T-cell (primary cell): ENCODE results near the gene ATP5F1C. TPM values are rescaled to one million over a fixed set of nuclear protein-coding genes. Genes with fewer than 3 reads are reported as not detected.

Experiments
- ATAC-seq, 4 experiments: fragments of 200-7000 bp in 3 of 4; fragments of 150-1000 bp in 1 of 4; cut with Tn5 transposase; replicated peaks in 1 of 4; 1 replicate in 3 of 4; 2 replicates in 1 of 4; pipeline ENCODE4 v1.10.0; 2021; ENCODE audit warnings: moderate library complexity in 3 of 4, mild to moderate bottlenecking in 2 of 4, moderate number of reproducible peaks in 1 of 4
- CTCF ChIA-PET, 2 donors: fragments of 300-600 bp; sonication (Branson Sonifier 250); formaldehyde crosslinking; loops; one replicate each; lab custom pipeline; 2022; ENCODE audit warnings: antibody characterized with exemption in 2 of 2; lab: Charles Lee
- POLR2A ChIA-PET, 2 donors: fragments of 300-600 bp; sonication (Branson Sonifier 250); formaldehyde crosslinking; loops; one replicate each; lab custom pipeline; 2022; ENCODE audit warnings: antibody characterized with exemption in 2 of 2; lab: Charles Lee
- DNase-seq, 35 experiments: peaks; one replicate each; pipeline versions ENCODE4 v3.0.0 to v3.0.0-alpha.2; 2013 to 2023
- H3K27ac ChIP-seq: one replicate; pipeline ENCODE4 v1.5.1; 2013; ENCODE audit warnings: low read length
- H3K27me3 ChIP-seq, 2 experiments: replicated peaks in 1 of 2; 1 replicate in 1 of 2; 2 replicates in 1 of 2; pipeline versions ENCODE4 v1.6.1 to v1.7.0; 2013; ENCODE audit warnings: low read length in 1 of 2, mixed read lengths in 1 of 2; ENCODE audit not compliant: control insufficient read depth in 2 of 2, insufficient read depth in 2 of 2; ENCODE audit errors: extremely low read depth in 1 of 2
- H3K36me3 ChIP-seq, 2 donors: 1 replicate in 1 of 2; 2 replicates in 1 of 2; pipeline versions ENCODE4 v1.6.1 to v1.7.0; 2013; ENCODE audit warnings: low read length in 1 of 2; ENCODE audit not compliant: control insufficient read depth in 2 of 2, insufficient read depth in 1 of 2; ENCODE audit errors: extremely low read depth in 1 of 2
- H3K4me1 ChIP-seq, 2 experiments: 1 replicate in 1 of 2; 2 replicates in 1 of 2; pipeline versions ENCODE4 v1.6.1 to v1.7.0; 2013; ENCODE audit warnings: low read length in 2 of 2, mixed read lengths in 1 of 2; ENCODE audit not compliant: insufficient read depth in 2 of 2, control insufficient read depth in 1 of 2; ENCODE audit errors: extremely low read depth in 1 of 2
- H3K4me3 ChIP-seq, 2 donors: 1 replicate in 1 of 2; 2 replicates in 1 of 2; pipeline versions ENCODE4 v1.5.1 to v1.7.0; 2013; ENCODE audit warnings: mild to moderate bottlenecking in 2 of 2, low read length in 1 of 2, moderate library complexity in 1 of 2; ENCODE audit not compliant: control insufficient read depth in 1 of 2; ENCODE audit errors: extremely low read depth in 1 of 2
- H3K9me3 ChIP-seq: 2 replicates; pipeline ENCODE4 v1.7.0; 2013
- H3K27ac Mint-ChIP-seq, 2 donors: one replicate each; pipeline ENCODE4 v1.8.0; 2020 to 2021; ENCODE audit warnings: mild to moderate bottlenecking in 2 of 2, mixed read lengths in 2 of 2
- H3K27me3 Mint-ChIP-seq, 2 donors: one replicate each; pipeline ENCODE4 v1.8.0; 2021 to 2022; ENCODE audit warnings: mixed read lengths in 2 of 2
- H3K36me3 Mint-ChIP-seq: one replicate; pipeline ENCODE4 v1.8.0; 2021; ENCODE audit warnings: mixed read lengths
- H3K4me1 Mint-ChIP-seq, 3 donors: one replicate each; pipeline ENCODE4 v1.8.0; 2020 to 2022; ENCODE audit warnings: mixed read lengths in 3 of 3, mild to moderate bottlenecking in 1 of 3
- H3K4me3 Mint-ChIP-seq, 3 donors: one replicate each; pipeline ENCODE4 v1.8.0; 2020 to 2022; ENCODE audit warnings: mild to moderate bottlenecking in 3 of 3, mixed read lengths in 3 of 3, moderate library complexity in 3 of 3
- H3K9me3 Mint-ChIP-seq, 3 donors: one replicate each; pipeline ENCODE4 v1.8.0; 2020 to 2022; ENCODE audit warnings: mixed read lengths in 3 of 3
- WGBS: methylation state at CpG from one replicate; pipeline ENCODE4 v1.1.5; 2013; ENCODE audit warnings: missing lambda C conversion rate; ENCODE audit not compliant: insufficient coverage; 5-methylcytosine and 5-hydroxymethylcytosine counted together
- total RNA-seq, 35 experiments: library from RNA in 6 of 35; stranded (reverse) in 6 of 35; fragments of 120-200 nt in 1 of 35; gene quantifications; one replicate each; pipeline versions ENCODE4 v1.2.1 to v1.2.4 and lab custom pipeline; 2013 to 2026

ATP5F1C gene
- total RNA-seq, 5 donors from 2014 or later (not counting 1 experiment from before 2014, with no cell fraction given): 94.4 to 132 (median 111) TPM

GRCh38 chr10:7834262-7834661 lies 46.3 kb downstream of the ATP5F1C start:
- POLR2A ChIA-PET: no interaction called here
- ATAC-seq (no peak), DNase-seq (no peak)
- Mint-ChIP-seq H3K4me3 (no peak overlapping the region), H3K36me3 (peaks cover 56% of the 10 kb centered on the region), H3K9me3 (no peaks in the 10 kb centered on the region), H3K4me1 (peaks cover 51 to 58% (median 52%) of the 10 kb centered on the region in 3 donors), H3K27me3 (no peaks in the 10 kb centered on the region), H3K27ac (no peak overlapping the region)
- Histone ChIP-seq H3K4me1 (no peaks in the 10 kb centered on the region), H3K27ac (no peak overlapping the region), H3K27me3 (no peaks in the 10 kb centered on the region), H3K4me3 (no peak overlapping the region), H3K9me3 (no peaks in the 10 kb centered on the region), H3K36me3 (peaks cover 0 to 2% of the 10 kb centered on the region in 2 donors)
- CTCF ChIA-PET: no interaction called here
- WGBS: no CpG with 5 or more reads among the region's 3 CpGs

DNA sequence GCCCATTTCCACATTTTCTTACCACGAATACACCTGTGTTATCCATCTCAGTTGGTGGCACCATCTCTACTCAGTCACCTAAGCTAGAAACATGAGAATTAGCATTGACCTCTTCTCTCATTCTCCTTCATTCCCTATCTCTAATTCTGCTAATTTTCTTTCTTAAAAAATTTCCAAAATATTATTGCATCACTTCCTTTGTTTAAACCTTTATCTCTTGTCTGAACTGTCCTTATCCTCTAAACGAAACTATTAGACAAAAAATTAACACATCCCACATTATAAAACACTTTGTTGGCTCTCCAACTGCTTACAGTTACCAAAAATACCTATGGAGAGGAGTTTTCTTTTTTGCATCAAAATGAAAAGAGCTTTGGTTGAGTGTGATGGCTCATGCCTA lies 48.6 kb downstream of the ATP5F1C start:
- no peaks in the 10 kb centered on the region for H3K27me3 Mint-ChIP-seq
- H3K4me1 ChIP-seq: no peaks in the 10 kb centered on the region
- peaks cover 0 to 10% of the 10 kb centered on the region in 2 donors for H3K36me3 ChIP-seq
- H3K4me1 Mint-ChIP-seq: peaks cover 42 to 43% (median 42%) of the 10 kb centered on the region in 3 donors
- no peak overlapping the region for H3K4me3 Mint-ChIP-seq
- no peak for ATAC-seq
- WGBS: 100% methylated on average over 1 of the region's 2 CpGs
- H3K9me3 Mint-ChIP-seq: no peaks in the 10 kb centered on the region
- POLR2A ChIA-PET: no interaction called here
- H3K27me3 ChIP-seq: no peaks in the 10 kb centered on the region
- DNase-seq: no peak
- CTCF ChIA-PET: interaction anchor here in 1 of 2 donors (0.6 kb wide), 1 partner anchor 132 kb away, joined by 3 read pairs; no protein-coding TSS in a partner anchor
- H3K4me3 ChIP-seq: no peak overlapping the region
- peaks cover 58% of the 10 kb centered on the region for H3K36me3 Mint-ChIP-seq
- no peak overlapping the region for H3K27ac Mint-ChIP-seq
- no peak overlapping the region for H3K27ac ChIP-seq
- no peaks in the 10 kb centered on the region for H3K9me3 ChIP-seq

DNA sequence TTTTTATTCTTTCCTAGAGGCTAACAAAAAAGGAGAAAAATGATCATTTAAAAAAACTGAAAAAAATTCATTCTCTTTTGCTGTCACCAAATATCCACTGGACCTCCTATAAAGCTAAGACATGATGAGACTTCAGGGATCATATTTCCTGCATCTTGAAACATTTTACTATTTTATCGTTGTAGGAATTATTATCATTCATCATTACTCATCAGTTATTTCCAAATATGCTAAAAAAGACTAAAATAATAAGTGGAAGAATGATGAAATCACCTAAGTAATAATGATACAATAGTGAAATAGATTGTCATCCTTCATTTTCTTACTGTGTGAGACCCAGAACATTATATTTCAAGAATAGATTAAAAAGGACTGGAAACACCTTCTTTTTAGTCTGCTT lies 58.6 kb downstream of the ATP5F1C start:
- no peaks in the 10 kb centered on the region for H3K27me3 ChIP-seq
- ChIA-PET CTCF (no interaction called here), POLR2A (no interaction called here)

GRCh38 chr10:7853226-7853842 lies 65.4 kb downstream of the ATP5F1C start:
- Histone ChIP-seq H3K4me3 (no peak overlapping the region), H3K9me3 (no peaks in the 10 kb centered on the region), H3K27me3 (no peaks in the 10 kb centered on the region), H3K27ac (no peak overlapping the region), H3K4me1 (no peaks in the 10 kb centered on the region), H3K36me3 (peaks cover 3% of the 10 kb centered on the region in 2 donors)
- no peak overlapping the region for H3K27ac Mint-ChIP-seq
- WGBS: no CpG with 5 or more reads among the region's 4 CpGs
- peaks cover 45 to 54% (median 52%) of the 10 kb centered on the region in 3 donors for H3K4me1 Mint-ChIP-seq
- ATAC-seq: no peak
- H3K36me3 Mint-ChIP-seq: peaks cover 44% of the 10 kb centered on the region
- no peaks in the 10 kb centered on the region for H3K27me3 Mint-ChIP-seq
- H3K9me3 Mint-ChIP-seq: no peaks in the 10 kb centered on the region
- POLR2A ChIA-PET: no interaction called here
- CTCF ChIA-PET: no interaction called here
- H3K4me3 Mint-ChIP-seq: no peak overlapping the region
- DNase-seq: no peak

More for the DNA sequence above, 58.6 kb downstream of the ATP5F1C start:
- Histone ChIP-seq H3K36me3 (peaks cover 0 to 2% of the 10 kb centered on the region in 2 donors), H3K27ac (no peak overlapping the region), H3K9me3 (no peaks in the 10 kb centered on the region), H3K4me1 (no peaks in the 10 kb centered on the region), H3K4me3 (no peak overlapping the region)
- no peaks in the 10 kb centered on the region for H3K9me3 Mint-ChIP-seq
- no peak for DNase-seq
- H3K4me1 Mint-ChIP-seq: peaks cover 19 to 31% (median 31%) of the 10 kb centered on the region in 3 donors
- WGBS: no CpG with 5 or more reads among the region's 1 CpG
- ATAC-seq: no peak
- no peak overlapping the region for H3K27ac Mint-ChIP-seq
- H3K4me3 Mint-ChIP-seq: no peak overlapping the region
- H3K36me3 Mint-ChIP-seq: peaks cover 17% of the 10 kb centered on the region
- no peaks in the 10 kb centered on the region for H3K27me3 Mint-ChIP-seq

GRCh38 chr10:7853890-7854289 lies 65.9 kb downstream of the ATP5F1C start:
- H3K4me3 Mint-ChIP-seq: no peak overlapping the region
- DNase-seq: no peak
- POLR2A ChIA-PET: no interaction called here
- Histone ChIP-seq H3K27ac (no peak overlapping the region), H3K9me3 (no peaks in the 10 kb centered on the region), H3K27me3 (no peaks in the 10 kb centered on the region), H3K36me3 (peaks cover 3% of the 10 kb centered on the region in 2 donors), H3K4me3 (no peak overlapping the region), H3K4me1 (no peaks in the 10 kb centered on the region)
- H3K4me1 Mint-ChIP-seq: peaks cover 45 to 50% (median 50%) of the 10 kb centered on the region in 3 donors
- H3K27ac Mint-ChIP-seq: no peak overlapping the region
- peaks cover 49% of the 10 kb centered on the region for H3K36me3 Mint-ChIP-seq
- CTCF ChIA-PET: no interaction called here
- no peaks in the 10 kb centered on the region for H3K9me3 Mint-ChIP-seq
- WGBS: no CpG with 5 or more reads among the region's 3 CpGs
- no peak for ATAC-seq
- H3K27me3 Mint-ChIP-seq: no peaks in the 10 kb centered on the region

GRCh38 chr10:7855205-7855604 lies 67.2 kb downstream of the ATP5F1C start:
- no peaks in the 10 kb centered on the region for H3K27me3 ChIP-seq
- POLR2A ChIA-PET: no interaction called here
- Mint-ChIP-seq H3K27ac (no peak overlapping the region), H3K36me3 (peaks cover 53% of the 10 kb centered on the region), H3K9me3 (peaks cover 0 to 4% (median 0%) of the 10 kb centered on the region in 3 donors), H3K4me1 (peaks cover 45 to 50% (median 47%) of the 10 kb centered on the region in 3 donors), H3K4me3 (no peak overlapping the region), H3K27me3 (no peaks in the 10 kb centered on the region)
- peaks cover 3% of the 10 kb centered on the region in 2 donors for H3K36me3 ChIP-seq
- CTCF ChIA-PET: interaction anchor here (0.6 to 0.7 kb wide), 2 partner anchors 16 to 1066 kb away, joined by 3 read pairs; no protein-coding TSS in a partner anchor
- WGBS: 100% methylated on average over 3 of the region's 4 CpGs
- H3K4me1 ChIP-seq: no peaks in the 10 kb centered on the region
- no peak overlapping the region for H3K27ac ChIP-seq
- H3K4me3 ChIP-seq: no peak overlapping the region
- no peaks in the 10 kb centered on the region for H3K9me3 ChIP-seq
- DNase-seq (no peak), ATAC-seq (no peak)
